IPS-20b (cell line): ENCODE measurements around the gene ST6GAL1.
"Not testable (repeated sequence)": the region's sequence is repeated elsewhere in the genome, so short reads cannot be mapped to it uniquely, and the experiment has no call there.

Experiments
- H3K27ac ChIP-seq: one replicate; pipeline ENCODE4 v1.5.1; 2013; ENCODE audit warnings: low read length
- H3K27me3 ChIP-seq: 2 replicates; pipeline ENCODE4 v1.6.1; 2013; ENCODE audit warnings: mild to moderate bottlenecking, low read length, inconsistent platforms; ENCODE audit not compliant: insufficient read depth
- H3K36me3 ChIP-seq: 2 replicates; pipeline ENCODE4 v1.6.1; 2013; ENCODE audit warnings: low read depth, mild to moderate bottlenecking, inconsistent platforms, low read length, moderate library complexity; ENCODE audit not compliant: insufficient read depth
- H3K4me1 ChIP-seq: 2 replicates; pipeline ENCODE4 v1.6.1; 2013; ENCODE audit warnings: mild to moderate bottlenecking, control low read depth, inconsistent platforms, low read length, moderate library complexity; ENCODE audit not compliant: insufficient read depth
- H3K4me3 ChIP-seq: 2 replicates; pipeline ENCODE4 v1.5.1; 2013; ENCODE audit warnings: mild to moderate bottlenecking, low read length, inconsistent platforms
- H3K9ac ChIP-seq: 2 replicates; pipeline ENCODE4 v1.6.1; 2013; ENCODE audit warnings: low read depth, mild to moderate bottlenecking, inconsistent platforms, low read length, moderate library complexity
- H3K9me3 ChIP-seq: 2 replicates; pipeline ENCODE4 v1.6.1; 2013; ENCODE audit warnings: mild to moderate bottlenecking, low read depth, low read length, inconsistent platforms; ENCODE audit not compliant: insufficient read depth

Gene ST6GAL1

GRCh38 chr3:186895406-186895805 is 34.9 kb upstream of the ST6GAL1 start:
- H3K4me3 ChIP-seq, result no peak overlapping the region
- no peak overlapping the region for H3K27ac ChIP-seq
- no peak overlapping the region for H3K9ac ChIP-seq
- peaks cover 16% of the 10 kb centered on the region; the same call in 1 of the 2 replicates for H3K4me1 ChIP-seq
- H3K36me3 ChIP-seq, result no peaks in the 10 kb centered on the region
- H3K27me3 ChIP-seq, result no peaks in the 10 kb centered on the region; the same call in 1 of the 2 replicates
- H3K9me3 ChIP-seq, result peaks cover 6% of the 10 kb centered on the region

- H3K9ac ChIP-seq, result no peak overlapping the region
- peaks cover 16% of the 10 kb centered on the region; the same call in 1 of the 2 replicates for H3K4me1 ChIP-seq
- H3K27me3 ChIP-seq, result no peaks in the 10 kb centered on the region; the same call in 1 of the 2 replicates
- H3K36me3 ChIP-seq, result no peaks in the 10 kb centered on the region
- H3K4me3 ChIP-seq, result no peak overlapping the region
- peaks cover 6% of the 10 kb centered on the region for H3K9me3 ChIP-seq
- H3K27ac ChIP-seq, result no peak overlapping the region
Measured at GRCh38 chr3:186896006-186896405, 34.3 kb upstream of the ST6GAL1 start.

GRCh38 chr3:186896875-186897274 is 33.5 kb upstream of the ST6GAL1 start:
- Histone ChIP-seq H3K4me1 (peaks cover 16% of the 10 kb centered on the region; the same call in 1 of the 2 replicates), H3K27me3 (no peaks in the 10 kb centered on the region; the same call in 1 of the 2 replicates), H3K9ac (no peak overlapping the region), H3K27ac (no peak overlapping the region), H3K9me3 (peaks cover 6% of the 10 kb centered on the region), H3K36me3 (no peaks in the 10 kb centered on the region), H3K4me3 (no peak overlapping the region; the same call in 1 of the 2 replicates)

- H3K4me1 ChIP-seq, result peaks cover 9% of the 10 kb centered on the region; the same call in 1 of the 2 replicates
- H3K27ac ChIP-seq, result no peak overlapping the region
- no peaks in the 10 kb centered on the region for H3K36me3 ChIP-seq
- no peak overlapping the region for H3K9ac ChIP-seq
- H3K27me3 ChIP-seq, result no peaks in the 10 kb centered on the region
- H3K4me3 ChIP-seq, result no peak overlapping the region
- H3K9me3 ChIP-seq, result no peaks in the 10 kb centered on the region
Measured at GRCh38 chr3:186901135-186901734, 29.1 kb upstream of the ST6GAL1 start.

- no peaks in the 10 kb centered on the region for H3K27me3 ChIP-seq
- no peak overlapping the region for H3K27ac ChIP-seq
- no peak overlapping the region for H3K9ac ChIP-seq
Measured at GRCh38 chr3:186902154-186902553, 28.2 kb upstream of the ST6GAL1 start.

DNA sequence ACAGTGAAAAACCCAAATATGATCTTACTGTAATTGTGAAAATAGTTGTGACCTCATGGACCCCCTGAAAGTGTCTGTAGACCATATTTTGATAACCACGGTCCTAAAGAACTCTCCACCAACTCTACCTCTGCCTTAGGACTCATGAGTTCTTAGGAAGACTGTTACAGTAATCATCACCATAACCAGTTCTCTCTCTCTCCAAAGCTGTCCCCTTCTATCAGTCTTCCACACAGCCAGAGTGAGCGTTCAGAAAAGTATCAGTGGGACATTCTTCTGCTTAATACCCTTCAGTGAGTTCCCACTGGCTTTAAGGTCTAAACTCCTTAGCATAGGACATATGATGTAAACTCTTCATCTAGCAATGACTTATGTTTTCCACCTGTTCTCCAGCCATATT is 27.6 kb upstream of the ST6GAL1 start:
- Histone ChIP-seq H3K27ac (no peak overlapping the region), H3K9me3 (no peaks in the 10 kb centered on the region), H3K36me3 (no peaks in the 10 kb centered on the region), H3K27me3 (no peaks in the 10 kb centered on the region), H3K4me1 (no peaks in the 10 kb centered on the region), H3K4me3 (no peak overlapping the region), H3K9ac (no peak overlapping the region)

More at GRCh38 chr3:186902154-186902553, 28.2 kb upstream of the ST6GAL1 start:
- Histone ChIP-seq H3K4me3 (no peak overlapping the region), H3K9me3 (no peaks in the 10 kb centered on the region), H3K36me3 (no peaks in the 10 kb centered on the region), H3K4me1 (peaks cover 2% of the 10 kb centered on the region; the same call in 1 of the 2 replicates)

DNA sequence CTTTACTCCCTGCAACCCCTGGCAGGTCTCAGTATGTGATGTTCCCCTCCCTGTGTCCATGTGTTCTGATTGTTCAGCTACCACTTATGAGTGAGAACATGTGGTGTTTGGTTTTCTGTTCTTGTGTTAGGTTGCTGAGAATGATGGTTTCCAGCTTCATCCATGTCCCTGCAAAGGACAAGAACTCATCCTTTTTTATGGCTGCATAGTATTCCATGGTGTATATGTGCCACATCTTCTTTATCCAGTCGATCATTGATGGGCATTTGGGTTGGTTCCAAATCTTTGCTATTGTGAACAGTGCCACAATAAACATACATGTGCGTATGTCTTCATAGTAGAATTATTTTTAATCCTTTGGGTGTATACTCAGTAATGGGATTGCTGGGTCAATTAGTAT is 26.6 kb upstream of the ST6GAL1 start:
- not testable (repeated sequence) for H3K4me1 ChIP-seq, H3K9me3 ChIP-seq, H3K27ac ChIP-seq, H3K9ac ChIP-seq, H3K36me3 ChIP-seq, H3K27me3 ChIP-seq, H3K4me3 ChIP-seq

DNA sequence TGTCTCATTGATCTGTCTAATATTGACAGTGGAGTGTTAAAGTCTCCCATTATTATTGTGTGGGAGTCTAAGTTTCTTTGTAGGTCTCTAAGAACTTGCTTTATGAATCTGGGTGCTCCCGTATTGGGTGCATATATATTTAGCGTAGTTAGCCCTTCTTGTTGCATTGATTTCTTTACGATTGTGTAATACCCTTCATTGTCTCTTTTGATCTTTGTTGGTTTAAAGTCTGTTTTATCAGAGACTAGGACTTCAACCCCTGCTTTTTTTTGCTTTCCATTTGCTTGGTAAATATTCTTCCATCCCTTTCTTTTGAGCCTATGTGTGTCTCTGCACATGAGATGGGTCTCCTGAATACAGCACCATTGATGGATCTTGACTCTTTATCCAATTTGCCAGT is 23.3 kb upstream of the ST6GAL1 start:
- H3K9ac ChIP-seq, H3K27me3 ChIP-seq, H3K27ac ChIP-seq, H3K9me3 ChIP-seq, H3K4me3 ChIP-seq, H3K36me3 ChIP-seq, H3K4me1 ChIP-seq: not testable (repeated sequence)

DNA sequence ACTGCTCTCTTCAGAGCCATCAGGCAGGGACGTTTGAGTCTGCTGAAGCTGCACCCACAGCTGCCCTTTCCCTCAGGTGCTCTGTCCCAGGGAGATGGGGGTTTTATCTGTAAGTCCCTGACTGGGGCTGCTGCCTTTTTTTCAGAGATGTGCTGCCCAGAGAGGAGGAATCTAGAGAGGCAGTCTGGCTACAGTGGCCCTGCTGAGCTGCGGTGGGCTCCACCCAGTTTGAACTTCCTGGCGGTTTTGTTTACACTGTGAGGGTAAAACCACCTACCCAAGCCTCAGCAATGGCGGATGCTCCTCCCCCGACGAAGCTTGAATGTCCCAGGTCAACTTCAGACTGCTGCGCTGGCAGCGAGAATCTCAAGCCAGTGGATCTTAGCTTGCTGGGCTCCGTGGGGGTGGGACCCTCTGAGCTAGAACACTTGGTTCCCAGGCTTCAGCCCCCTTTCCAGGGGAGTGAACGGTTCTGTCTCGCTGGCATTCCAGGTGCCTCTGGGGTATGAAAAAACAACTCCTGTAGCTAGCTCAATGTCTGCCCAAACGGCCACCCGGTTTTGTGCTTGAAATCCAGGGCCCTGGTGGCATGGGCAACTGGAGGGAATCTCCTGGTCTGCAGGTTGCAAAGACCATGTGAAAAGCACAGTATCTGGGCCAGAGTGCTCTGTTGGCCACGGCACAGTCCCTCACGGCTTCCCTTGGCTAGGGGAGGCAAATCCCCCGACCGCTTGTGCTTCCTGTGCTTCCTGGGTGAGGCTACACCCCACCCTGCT is 21.1 kb upstream of the ST6GAL1 start:
- Histone ChIP-seq H3K9me3 (no peaks in the 10 kb centered on the region), H3K4me3 (no peak overlapping the region; the same call in 1 of the 2 replicates), H3K27ac (no peak overlapping the region), H3K36me3 (no peaks in the 10 kb centered on the region), H3K27me3 (no peaks in the 10 kb centered on the region), H3K4me1 (peaks cover 3% of the 10 kb centered on the region; the same call in 1 of the 2 replicates), H3K9ac (no peak overlapping the region)

DNA sequence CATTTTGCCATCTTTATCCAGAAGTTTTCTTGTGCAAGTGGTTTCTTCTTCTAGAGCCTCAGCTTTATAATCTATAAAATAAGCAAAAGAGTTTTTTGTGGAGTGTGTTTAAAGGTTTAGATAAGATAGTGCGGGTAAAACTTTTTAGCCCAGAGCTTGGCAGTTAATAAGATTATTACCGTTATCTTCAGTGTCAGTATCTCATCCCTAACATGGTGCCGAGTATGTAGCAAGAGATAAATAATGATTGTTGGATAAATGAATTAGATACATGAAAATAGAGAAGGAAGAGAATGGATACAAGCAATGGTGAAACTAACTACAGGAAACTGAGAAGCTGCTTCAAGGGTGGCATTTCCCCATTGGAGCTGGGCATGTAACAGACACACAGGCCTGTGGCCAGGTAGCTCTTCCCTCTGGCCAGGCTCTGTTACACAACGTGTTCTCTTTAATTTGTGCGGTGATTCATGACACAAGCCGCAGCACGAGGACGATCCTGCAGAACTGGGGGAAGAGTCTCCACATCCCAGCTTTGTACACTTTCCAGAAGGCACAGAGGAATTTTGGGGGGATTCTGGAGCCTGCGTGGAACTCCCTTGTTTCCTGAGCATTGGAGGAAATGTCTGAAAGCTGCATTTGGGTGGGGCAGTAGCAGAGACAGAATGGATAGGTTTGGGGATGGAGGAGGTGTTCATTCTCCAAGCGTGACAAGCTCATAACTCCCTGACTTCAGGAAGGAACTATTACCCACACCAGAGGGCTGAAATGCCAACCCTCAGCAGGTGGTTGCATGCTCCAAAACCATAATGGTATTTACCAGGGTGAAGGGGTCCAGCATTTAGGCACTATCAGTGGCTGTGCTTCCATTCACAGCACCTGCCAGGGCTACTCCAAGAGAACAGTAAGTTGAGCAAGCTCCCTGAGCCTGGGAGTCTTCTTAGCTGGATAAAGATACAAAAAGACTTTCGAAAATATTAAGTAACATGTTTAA is 14.2 kb upstream of the ST6GAL1 start:
- no peak overlapping the region for H3K4me3 ChIP-seq
- H3K9ac ChIP-seq, result no peak overlapping the region
- H3K27me3 ChIP-seq, result no peaks in the 10 kb centered on the region
- no peak overlapping the region for H3K27ac ChIP-seq
- H3K36me3 ChIP-seq, result no peaks in the 10 kb centered on the region
- no peaks in the 10 kb centered on the region for H3K9me3 ChIP-seq
- no peaks in the 10 kb centered on the region for H3K4me1 ChIP-seq

DNA sequence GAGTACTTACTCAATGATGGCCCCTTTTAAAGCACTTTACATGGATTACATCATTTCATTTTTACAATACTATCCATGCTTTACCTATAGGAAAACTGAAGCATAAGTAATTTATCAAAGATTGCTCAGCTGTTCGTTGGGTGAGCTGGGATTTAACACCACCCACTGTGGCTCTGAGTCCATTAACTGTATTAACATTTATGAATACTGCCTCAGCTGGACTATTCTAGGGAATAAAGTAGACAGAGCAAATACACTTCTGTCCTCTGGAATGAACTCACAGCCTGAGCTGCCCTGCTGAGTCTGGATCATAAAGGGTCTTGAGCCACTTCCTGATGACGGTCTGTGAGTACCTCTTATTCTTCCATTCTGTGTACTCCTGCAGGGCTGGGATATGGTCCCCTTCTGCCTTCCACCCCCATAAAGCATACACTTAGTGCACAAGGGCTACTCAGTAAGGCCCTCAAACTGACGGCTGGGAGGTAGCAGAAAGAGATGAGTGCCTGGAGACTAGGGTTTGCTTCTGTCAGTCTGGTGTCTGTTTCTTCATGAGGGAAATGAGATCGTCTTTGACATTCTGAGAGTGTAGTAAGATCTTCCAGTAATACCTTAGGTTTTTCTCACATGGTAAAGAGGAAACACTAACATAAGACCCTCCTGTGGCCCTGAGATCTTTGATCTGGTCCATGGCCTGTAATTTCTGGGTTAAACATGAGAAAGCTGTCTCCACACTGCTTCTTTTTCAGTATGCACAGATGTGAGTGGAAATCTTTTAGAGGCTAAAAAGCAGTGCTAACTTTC is 12.6 kb upstream of the ST6GAL1 start:
- H3K9me3 ChIP-seq, result no peaks in the 10 kb centered on the region

More for the DNA sequence above, 12.6 kb upstream of the ST6GAL1 start:
- Histone ChIP-seq H3K4me1 (no peaks in the 10 kb centered on the region), H3K4me3 (no peak overlapping the region), H3K27ac (no peak overlapping the region), H3K36me3 (no peaks in the 10 kb centered on the region), H3K27me3 (no peaks in the 10 kb centered on the region), H3K9ac (no peak overlapping the region)
